Measurements from ENCODE around the gene UROC1. TPM values are rescaled to one million over a fixed set of nuclear protein-coding genes. Genes with fewer than 3 reads are reported as not detected.

Gene UROC1
- polyA plus RNA-seq, 1 of the 3 experiments (the other 2 are of a cell fraction): not detected

GRCh38 chr3:126493051-126493450 lies 24.5 kb downstream of the UROC1 start:
- Histone ChIP-seq H3K4me2 (no peak overlapping the region), H3K9me3 (no peaks in the 10 kb centered on the region), H3K9me2 (no peaks in the 10 kb centered on the region), H2AFZ (ENCODE audit: low read depth) (no peak overlapping the region), H3F3A (replicated peaks; ENCODE audit: insufficient read depth) (no peaks in the 10 kb centered on the region), H3K27ac (ENCODE audit: low read depth in 2 of 2, low read length in 1 of 2) (no peak overlapping the region), H3K27me3 (ENCODE audit: insufficient read depth) (peaks cover 7% of the 10 kb centered on the region), H3K4me1 (ENCODE audit: control insufficient read depth in 1 of 2, insufficient read depth in 2 of 2, low read depth in 1 of 2, low read length in 1 of 2) (no peaks in the 10 kb centered on the region; a peak in 1 of 4 replicates), H3K79me2 (ENCODE audit: insufficient read depth) (no peaks in the 10 kb centered on the region), H4K20me1 (ENCODE audit: insufficient read depth) (no peaks in the 10 kb centered on the region), H3K4me3 (ENCODE audit: low read depth in 2 of 2, low read length in 1 of 2) (no peak overlapping the region), H3K9ac (no peak overlapping the region), H3K36me3 (replicated peaks in 1 of 2; ENCODE audit: control insufficient read depth in 1 of 2, insufficient read depth in 2 of 2, low read length in 1 of 2) (no peaks in the 10 kb centered on the region)
- no peak for DNase-seq
- ChIA-PET CTCF (no interaction called here), POLR2A (no interaction called here)
- TF ChIP-seq, protein P1, sequence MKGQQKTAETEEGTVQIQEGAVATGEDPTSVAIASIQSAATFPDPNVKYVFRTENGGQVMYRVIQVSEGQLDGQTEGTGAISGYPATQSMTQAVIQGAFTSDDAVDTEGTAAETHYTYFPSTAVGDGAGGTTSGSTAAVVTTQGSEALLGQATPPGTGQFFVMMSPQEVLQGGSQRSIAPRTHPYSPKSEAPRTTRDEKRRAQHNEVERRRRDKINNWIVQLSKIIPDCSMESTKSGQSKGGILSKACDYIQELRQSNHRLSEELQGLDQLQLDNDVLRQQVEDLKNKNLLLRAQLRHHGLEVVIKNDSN (IDR thresholded peaks at IDR 0.05; ENCODE audit: borderline replicate concordance, low read depth): no peak
- 67% methylated on average over 8 of the region's 14 CpGs for WGBS (ENCODE audit: low lambda C conversion rate)

- 85% methylated on average over 16 of the region's 21 CpGs for WGBS (ENCODE audit: low lambda C conversion rate)
- DNase-seq: no peak
- POLR2A ChIA-PET: no interaction called here
- Histone ChIP-seq H3K4me1 (ENCODE audit: control insufficient read depth in 1 of 2, insufficient read depth in 2 of 2, low read depth in 1 of 2, low read length in 1 of 2) (peaks cover 0 to 4% of the 10 kb centered on the region in 2 experiments; a peak in 1 of 4 replicates), H4K20me1 (ENCODE audit: insufficient read depth) (no peaks in the 10 kb centered on the region), H3K79me2 (ENCODE audit: insufficient read depth) (no peaks in the 10 kb centered on the region), H3F3A (replicated peaks; ENCODE audit: insufficient read depth) (no peaks in the 10 kb centered on the region), H3K4me2 (no peak overlapping the region), H3K36me3 (replicated peaks in 1 of 2; ENCODE audit: control insufficient read depth in 1 of 2, insufficient read depth in 2 of 2, low read length in 1 of 2) (no peaks in the 10 kb centered on the region), H3K27me3 (ENCODE audit: insufficient read depth) (peaks cover 7% of the 10 kb centered on the region), H2AFZ (ENCODE audit: low read depth) (no peak overlapping the region), H3K27ac (ENCODE audit: low read depth in 2 of 2, low read length in 1 of 2) (no peak overlapping the region), H3K9me3 (no peaks in the 10 kb centered on the region), H3K9me2 (no peaks in the 10 kb centered on the region), H3K4me3 (ENCODE audit: low read depth in 2 of 2, low read length in 1 of 2) (no peak overlapping the region), H3K9ac (no peak overlapping the region)
- CTCF ChIA-PET: no interaction called here
- TF ChIP-seq, protein P1 (IDR thresholded peaks at IDR 0.05; ENCODE audit: borderline replicate concordance, low read depth): no peak
- no peak for TF ChIP-seq SMC3 (IDR thresholded peaks at IDR 0.05; ENCODE audit: low read depth, low read length)
- TF ChIP-seq REST (IDR thresholded peaks at IDR 0.05; ENCODE audit: low read depth, low read length): no peak
- TF ChIP-seq JUND (IDR thresholded peaks at IDR 0.05): no peak
- TF ChIP-seq, protein P2, sequence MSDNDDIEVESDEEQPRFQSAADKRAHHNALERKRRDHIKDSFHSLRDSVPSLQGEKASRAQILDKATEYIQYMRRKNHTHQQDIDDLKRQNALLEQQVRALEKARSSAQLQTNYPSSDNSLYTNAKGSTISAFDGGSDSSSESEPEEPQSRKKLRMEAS (IDR thresholded peaks at IDR 0.05; ENCODE audit: low read depth): no peak
- no peak for TF ChIP-seq PBX3 (IDR thresholded peaks at IDR 0.05)
- TF ChIP-seq, protein P3, sequence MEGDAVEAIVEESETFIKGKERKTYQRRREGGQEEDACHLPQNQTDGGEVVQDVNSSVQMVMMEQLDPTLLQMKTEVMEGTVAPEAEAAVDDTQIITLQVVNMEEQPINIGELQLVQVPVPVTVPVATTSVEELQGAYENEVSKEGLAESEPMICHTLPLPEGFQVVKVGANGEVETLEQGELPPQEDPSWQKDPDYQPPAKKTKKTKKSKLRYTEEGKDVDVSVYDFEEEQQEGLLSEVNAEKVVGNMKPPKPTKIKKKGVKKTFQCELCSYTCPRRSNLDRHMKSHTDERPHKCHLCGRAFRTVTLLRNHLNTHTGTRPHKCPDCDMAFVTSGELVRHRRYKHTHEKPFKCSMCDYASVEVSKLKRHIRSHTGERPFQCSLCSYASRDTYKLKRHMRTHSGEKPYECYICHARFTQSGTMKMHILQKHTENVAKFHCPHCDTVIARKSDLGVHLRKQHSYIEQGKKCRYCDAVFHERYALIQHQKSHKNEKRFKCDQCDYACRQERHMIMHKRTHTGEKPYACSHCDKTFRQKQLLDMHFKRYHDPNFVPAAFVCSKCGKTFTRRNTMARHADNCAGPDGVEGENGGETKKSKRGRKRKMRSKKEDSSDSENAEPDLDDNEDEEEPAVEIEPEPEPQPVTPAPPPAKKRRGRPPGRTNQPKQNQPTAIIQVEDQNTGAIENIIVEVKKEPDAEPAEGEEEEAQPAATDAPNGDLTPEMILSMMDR (IDR thresholded peaks at IDR 0.05): no peak
- TF ChIP-seq, protein P4, sequence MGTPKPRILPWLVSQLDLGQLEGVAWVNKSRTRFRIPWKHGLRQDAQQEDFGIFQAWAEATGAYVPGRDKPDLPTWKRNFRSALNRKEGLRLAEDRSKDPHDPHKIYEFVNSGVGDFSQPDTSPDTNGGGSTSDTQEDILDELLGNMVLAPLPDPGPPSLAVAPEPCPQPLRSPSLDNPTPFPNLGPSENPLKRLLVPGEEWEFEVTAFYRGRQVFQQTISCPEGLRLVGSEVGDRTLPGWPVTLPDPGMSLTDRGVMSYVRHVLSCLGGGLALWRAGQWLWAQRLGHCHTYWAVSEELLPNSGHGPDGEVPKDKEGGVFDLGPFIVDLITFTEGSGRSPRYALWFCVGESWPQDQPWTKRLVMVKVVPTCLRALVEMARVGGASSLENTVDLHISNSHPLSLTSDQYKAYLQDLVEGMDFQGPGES (IDR thresholded peaks at IDR 0.05; ENCODE audit: low read depth, low read length): no peak
- TF ChIP-seq RXRA (IDR thresholded peaks at IDR 0.05; ENCODE audit: borderline replicate concordance, low read depth): no peak
- no peak for TF ChIP-seq YY1 (IDR thresholded peaks at IDR 0.05; ENCODE audit: low read depth)
- no peak for TF ChIP-seq TCF12 (IDR thresholded peaks at IDR 0.05)
- no peak for TF ChIP-seq ELF1 (IDR thresholded peaks at IDR 0.05)
- no peak for TF ChIP-seq NRF1 (IDR thresholded peaks at IDR 0.05; ENCODE audit: low read depth, low read length)
These were observed 26.2 kb downstream of the UROC1 start for GRCh38 chr3:126491221-126492013.
